NCI-H524 treated with DMSO at 0.1 percent for 48 hours (cell line): Measurements from ENCODE around the gene FN3KRP.

Source experiments
- DNase-seq: peaks from one replicate; lab custom pipeline; 2025; lab: John Stamatoyannopoulos, UW

FN3KRP gene

GRCh38 chr17:82716203-82717010 lies at the start of gene FN3KRP:
TSS of gene FN3KRP (plus strand) at chr17:82716706. CDS start at chr17:82716756, 50 bp downstream.
- DNase-seq = no peak

GRCh38 chr17:82666931-82667667 lies 49.4 kb upstream of the FN3KRP start:
- no peak for DNase-seq

- no peak for DNase-seq
Measured at GRCh38 chr17:82667668-82668000, 48.9 kb upstream of the FN3KRP start.

GRCh38 chr17:82668024-82668630 lies 48.4 kb upstream of the FN3KRP start:
- no peak for DNase-seq

- DNase-seq = no peak
Measured at GRCh38 chr17:82668631-82669099, 47.8 kb upstream of the FN3KRP start.

GRCh38 chr17:82670661-82671450 lies 45.6 kb upstream of the FN3KRP start:
- DNase-seq = no peak

- DNase-seq = no peak
Measured at GRCh38 chr17:82674656-82675475, 41.6 kb upstream of the FN3KRP start.

- no peak for DNase-seq
Measured at GRCh38 chr17:82675476-82676245, 40.8 kb upstream of the FN3KRP start.

- DNase-seq = no peak
Measured at GRCh38 chr17:82677353-82677925, 39.1 kb upstream of the FN3KRP start.

GRCh38 chr17:82678265-82678891 lies 38.1 kb upstream of the FN3KRP start:
- DNase-seq = no peak

GRCh38 chr17:82679586-82680465 lies 36.7 kb upstream of the FN3KRP start:
- no peak for DNase-seq

- DNase-seq = no peak
Measured at GRCh38 chr17:82681547-82681946, 35.0 kb upstream of the FN3KRP start.

GRCh38 chr17:82683534-82683933 lies 33.0 kb upstream of the FN3KRP start:
- DNase-seq = no peak

- no peak for DNase-seq
Measured at GRCh38 chr17:82684228-82684841, 32.2 kb upstream of the FN3KRP start.

- no peak for DNase-seq
Measured at GRCh38 chr17:82685291-82685690, 31.2 kb upstream of the FN3KRP start.

GRCh38 chr17:82686366-82687324 lies 29.9 kb upstream of the FN3KRP start:
- no peak for DNase-seq

GRCh38 chr17:82687375-82687861 lies 29.1 kb upstream of the FN3KRP start:
- no peak for DNase-seq
